Pancreas (tissue), 10 donors: Measurements from ENCODE around the gene MRO. TPM values are rescaled to one million over a fixed set of nuclear protein-coding genes. Genes with fewer than 3 reads are reported as not detected.
"Not testable (repeated sequence)": the region's sequence is repeated elsewhere in the genome, so short reads cannot be mapped to it uniquely, and the experiment has no call there.

Source experiments
- ATAC-seq, 4 donors: fragments of 200-7000 bp; cut with Tn5 transposase; one replicate each; pipeline versions ENCODE4 v1.8.0 to v1.9.1; 2020; ENCODE audit warnings: mild to moderate bottlenecking in 4 of 4, moderate library complexity in 4 of 4
- DNase-seq, 6 donors: peaks; one replicate each; pipeline ENCODE4 v3.0.0-alpha.2; 2020
- FAIRE-seq: peaks from 2 replicates; lab custom pipeline; 2012; peaks lifted over from hg19 to GRCh38; lab: Jason Lieb, UNC
- H3K27ac ChIP-seq, 4 donors: fragments of 200-600 bp; sonication (generic); 1 replicate in 3 of 4; 2 replicates in 1 of 4; pipeline versions ENCODE4 v1.5.0 to v1.8.0; 2020
- H3K27me3 ChIP-seq, 4 donors: fragments of 200-600 bp; one replicate each; pipeline ENCODE4 v1.8.0; 2021
- H3K36me3 ChIP-seq, 3 donors: fragments of 200-600 bp; sonication (generic) in 1 of 3; one replicate each; pipeline versions ENCODE4 v1.5.0 to v1.8.0; 2020 to 2021
- H3K4me1 ChIP-seq, 3 donors: fragments of 200-600 bp; one replicate each; pipeline ENCODE4 v1.8.0; 2021
- H3K4me3 ChIP-seq, 4 donors: fragments of 200-600 bp; sonication (generic) in 2 of 4; one replicate each; pipeline versions ENCODE4 v1.5.0 to v1.8.0; 2020 to 2021
- H3K9me3 ChIP-seq, 4 donors: fragments of 200-600 bp; one replicate each; pipeline ENCODE4 v1.8.0; 2021
- CTCF ChIP-seq, 4 donors: fragments of 200-600 bp; sonication (generic) in 3 of 4; IDR thresholded peaks; one replicate each; pipeline versions ENCODE4 v1.5.0 to v1.8.0; 2021; ENCODE audit warnings: antibody characterized with exemption in 4 of 4
- WGBS, 2 donors: extraction: QIAGEN DNeasy Blood & Tissue Kit; methylation state at CpG; one replicate each; pipeline ENCODE4 v1.1.7; 2013; 5-methylcytosine and 5-hydroxymethylcytosine counted together
- intact Hi-C, 3 donors: fragments of 100-400 bp; cut with DNase I; formaldehyde crosslinking; loops; one replicate each; pipeline versions ENCODE4 v1.11.1 to v1.14.2; 2022
- polyA plus RNA-seq, 2 donors: library from polyadenylated mRNA; stranded (reverse); fragments of 200-250 nt; gene quantifications; one replicate each; pipeline ENCODE4 v1.2.3, GENCODE V29; 2013
- total RNA-seq, 6 donors: library from RNA; stranded (reverse); fragmentation: NEBNext Ultra II Directional in 4 of 6; extraction: Animal tissue kit (Norgen Biotek cat#: 25700) in 4 of 6; gene quantifications; one replicate each; pipeline versions ENCODE4 v1.2.1 to v1.2.4, GENCODE V29; 2021 to 2023
- donor health status: healthy with polysubstance abuse.
- donor health status: DM: no; HTN: no; CAD: no; lungs with moderate emphysema.
- donor health status: DM: no; HTN: no; CAD: no.
- donor health status: control.
- donor health status: control.
- donor health status: Bipolar disorder and iron deficiency.
- donor health status: DM: yes; HTN: yes; CAD: no.
- donor health status: DM: no; HTN: no; CAD: no.
- donor health status: DM: no; HTN: no; CAD: no.
- donor health status: DM: yes; HTN: yes; CAD: no.

The MRO gene
- total and polyA plus RNA-seq, 8 donors, result 0.19 to 3.9 (median 1.1) TPM

GRCh38 chr18:50839341-50839740, 19.5 kb upstream of the MRO start:
- FAIRE-seq, result no peak

GRCh38 chr18:50836521-50836957, 16.7 kb upstream of the MRO start:
- intact Hi-C loops, result no loop called here
- Histone ChIP-seq H3K4me3 (no peak overlapping the region), H3K27ac (peak overlapping the region in 2 of 4 donors; percentile 61 to 70), H3K36me3 (no peaks in the 10 kb centered on the region), H3K4me1 (peaks cover 0 to 9% (median 0%) of the 10 kb centered on the region in 3 donors), H3K9me3 (no peaks in the 10 kb centered on the region), H3K27me3 (no peaks in the 10 kb centered on the region)
- DNase-seq (peak in 2 of 6 donors; percentile 9 to 36), ATAC-seq (peak; percentile 86 to 93 (median 92)), FAIRE-seq (no peak)
- TF ChIP-seq CTCF (IDR thresholded peaks at IDR 0.05), result no peak
- 37 to 41% methylated on average over 2 of the region's 2 CpGs for WGBS, 2 donors

More at GRCh38 chr18:50839341-50839740, 19.5 kb upstream of the MRO start:
- no peaks in the 10 kb centered on the region for H3K9me3 ChIP-seq
- no peaks in the 10 kb centered on the region for H3K36me3 ChIP-seq
- WGBS, 2 donors, result 64 to 74% methylated on average over 2 of the region's 2 CpGs
- no peak overlapping the region for H3K4me3 ChIP-seq
- peaks cover 0 to 11% (median 0%) of the 10 kb centered on the region in 3 donors for H3K4me1 ChIP-seq
- ATAC-seq, result no peak
- TF ChIP-seq CTCF (IDR thresholded peaks at IDR 0.05), result no peak
- no peak overlapping the region for H3K27ac ChIP-seq
- intact Hi-C loops, result no loop called here
- DNase-seq, result no peak
- H3K27me3 ChIP-seq, result no peaks in the 10 kb centered on the region

GRCh38 chr18:50833496-50833895, 13.7 kb upstream of the MRO start:
- intact Hi-C loops, FAIRE-seq: not testable (repeated sequence)

GRCh38 chr18:50832754-50833153, 12.9 kb upstream of the MRO start:
- no peaks in the 10 kb centered on the region for H3K36me3 ChIP-seq
- no peak for DNase-seq
- H3K9me3 ChIP-seq, result no peaks in the 10 kb centered on the region
- no peaks in the 10 kb centered on the region for H3K27me3 ChIP-seq
- H3K27ac ChIP-seq, result no peak overlapping the region
- no peak overlapping the region for H3K4me3 ChIP-seq
- ATAC-seq, result no peak
- 80 to 84% methylated on average over 2 of the region's 2 CpGs for WGBS, 2 donors
- peaks cover 0 to 9% (median 7%) of the 10 kb centered on the region in 3 donors for H3K4me1 ChIP-seq
- no peak for FAIRE-seq
- intact Hi-C loops, result no loop called here
- TF ChIP-seq CTCF (IDR thresholded peaks at IDR 0.05), result no peak

More at GRCh38 chr18:50833496-50833895, 13.7 kb upstream of the MRO start:
- WGBS, 2 donors, result 91 to 95% methylated on average over 7 of the region's 7 CpGs
- not testable (repeated sequence) for H3K4me1 ChIP-seq, DNase-seq, H3K27ac ChIP-seq, H3K27me3 ChIP-seq, ATAC-seq, H3K4me3 ChIP-seq, H3K36me3 ChIP-seq, H3K9me3 ChIP-seq

- no peaks in the 10 kb centered on the region for H3K27me3 ChIP-seq
- DNase-seq, result no peak
- TF ChIP-seq CTCF (IDR thresholded peaks at IDR 0.05), result no peak
- FAIRE-seq, result no peak
- no peaks in the 10 kb centered on the region for H3K9me3 ChIP-seq
- H3K27ac ChIP-seq, result no peak overlapping the region
- peak in 2 of 4 donors; percentile 52 to 77 for ATAC-seq
- H3K4me1 ChIP-seq, result peaks cover 0 to 7% (median 0%) of the 10 kb centered on the region in 3 donors
- WGBS, 2 donors, result 94 to 96% methylated on average over 5 of the region's 5 CpGs
- no peak overlapping the region for H3K4me3 ChIP-seq
- intact Hi-C loops, result no loop called here
- H3K36me3 ChIP-seq, result no peaks in the 10 kb centered on the region
These were observed 10.7 kb upstream of the MRO start for GRCh38 chr18:50830544-50830943.
